GM12891 (cell line): ENCODE data around the gene UGT1A8.

Source experiments
- PAX5 ChIP-seq: IDR thresholded peaks from 2 replicates; pipeline ENCODE4 v1.6.1; 2011; ENCODE audit warnings: low read length, moderate library complexity, mild to moderate bottlenecking; ENCODE audit not compliant: insufficient read depth, severe bottlenecking
- POLR2A ChIP-seq: IDR thresholded peaks from 2 replicates; pipeline ENCODE4 v1.6.1; 2011; ENCODE audit warnings: low read depth, low read length, control low read depth
- POLR2AphosphoS5 ChIP-seq: IDR thresholded peaks from 2 replicates; pipeline ENCODE4 v1.6.1; 2011; ENCODE audit warnings: low read depth, low read length, control low read depth
- POU2F2 ChIP-seq: IDR thresholded peaks from 2 replicates; pipeline ENCODE4 v1.6.1; 2011; ENCODE audit warnings: low read depth, mild to moderate bottlenecking, control low read depth, low read length, moderate library complexity
- SPI1 ChIP-seq: IDR thresholded peaks from 2 replicates; pipeline ENCODE4 v1.6.1; 2011; ENCODE audit warnings: low read depth, low read length, control low read depth
- TAF1 ChIP-seq: IDR thresholded peaks from 2 replicates; pipeline ENCODE4 v1.6.1; 2011; ENCODE audit warnings: low read depth, low read length, control low read depth

GRCh38 chr2:233802132-233802815 lies 184.8 kb downstream of the UGT1A8 start:
- no peak for TF ChIP-seq POLR2A
- no peak for TF ChIP-seq POLR2AphosphoS5
- no peak for TF ChIP-seq TAF1
- no peak for TF ChIP-seq POU2F2
- TF ChIP-seq PAX5, result no peak
- TF ChIP-seq SPI1, result no peak
